Measurements from ENCODE around the gene MARVELD1.

MARVELD1 gene

DNA sequence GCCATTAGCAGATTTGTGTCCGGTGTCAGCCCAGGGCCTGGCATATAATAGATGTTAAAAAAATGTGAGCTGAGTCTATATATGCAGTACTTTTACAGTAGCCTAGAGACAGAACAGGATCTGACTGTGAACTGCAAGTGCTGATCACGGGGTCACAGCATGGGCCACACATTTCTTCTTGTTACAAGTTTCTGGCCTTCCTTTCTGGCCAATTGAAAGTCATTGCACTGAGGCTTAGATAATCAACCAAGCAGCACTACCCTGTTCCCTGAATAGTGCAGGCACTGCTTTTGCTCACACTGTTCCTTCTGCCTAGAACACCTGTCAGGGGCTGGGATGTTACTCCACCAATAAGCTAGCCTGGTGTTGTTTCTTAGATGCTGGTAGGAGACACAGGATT, 5.4 kb upstream of the MARVELD1 start:
- H3K27me3 Mint-ChIP-seq (ENCODE audit: low read depth, poor library complexity) = peaks cover 17% of the 10 kb centered on the region

DNA sequence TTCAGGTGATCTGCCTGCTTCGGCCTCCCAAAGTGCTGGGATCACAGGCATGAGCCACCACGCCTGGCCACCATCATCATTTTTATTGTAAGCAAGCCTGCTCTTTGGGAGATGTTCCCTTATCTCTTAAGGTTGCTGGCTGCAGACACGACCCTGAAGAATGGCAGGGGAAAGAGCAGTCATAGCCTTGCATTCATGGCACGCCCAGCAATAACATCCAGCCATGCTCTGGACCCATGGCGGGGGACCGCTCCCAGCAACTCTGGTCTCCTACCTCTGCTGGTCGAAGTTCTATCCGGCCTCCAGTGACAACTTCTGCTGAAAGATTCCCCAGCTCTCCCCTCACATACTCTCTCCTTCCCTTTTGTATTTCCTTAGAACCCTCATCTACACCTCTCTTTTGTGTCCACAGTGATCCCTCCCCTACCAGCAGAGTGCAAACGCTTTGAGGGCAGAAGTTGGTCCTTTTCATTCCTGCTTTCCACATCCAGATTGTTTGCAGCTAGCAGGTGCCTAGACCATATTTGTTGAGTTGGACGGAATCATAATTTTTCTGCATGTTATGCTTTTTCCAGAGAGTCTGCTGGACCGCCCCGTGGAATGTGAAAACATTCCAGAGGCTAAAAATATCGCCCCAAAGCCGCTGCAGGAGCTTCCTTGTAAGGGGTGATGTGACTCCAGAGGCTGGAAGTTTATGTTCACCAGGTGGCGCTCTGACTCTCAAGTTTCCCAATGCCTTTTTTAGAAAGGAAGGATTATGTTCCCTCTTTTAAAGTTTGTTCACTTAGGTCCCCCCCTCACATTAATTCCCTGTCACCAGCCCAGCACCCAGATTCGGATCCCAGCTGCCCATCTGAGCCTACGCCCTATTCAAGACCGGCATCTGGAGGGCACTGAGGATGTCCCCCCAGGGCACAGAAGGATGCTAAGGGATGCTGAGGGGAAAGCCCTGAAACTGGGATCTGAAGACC, 4.3 kb upstream of the MARVELD1 start:
- no peak overlapping the region for H3K27ac Mint-ChIP-seq
- peaks cover 22% of the 10 kb centered on the region for H3K4me1 Mint-ChIP-seq
- TF ChIP-seq, protein P1, sequence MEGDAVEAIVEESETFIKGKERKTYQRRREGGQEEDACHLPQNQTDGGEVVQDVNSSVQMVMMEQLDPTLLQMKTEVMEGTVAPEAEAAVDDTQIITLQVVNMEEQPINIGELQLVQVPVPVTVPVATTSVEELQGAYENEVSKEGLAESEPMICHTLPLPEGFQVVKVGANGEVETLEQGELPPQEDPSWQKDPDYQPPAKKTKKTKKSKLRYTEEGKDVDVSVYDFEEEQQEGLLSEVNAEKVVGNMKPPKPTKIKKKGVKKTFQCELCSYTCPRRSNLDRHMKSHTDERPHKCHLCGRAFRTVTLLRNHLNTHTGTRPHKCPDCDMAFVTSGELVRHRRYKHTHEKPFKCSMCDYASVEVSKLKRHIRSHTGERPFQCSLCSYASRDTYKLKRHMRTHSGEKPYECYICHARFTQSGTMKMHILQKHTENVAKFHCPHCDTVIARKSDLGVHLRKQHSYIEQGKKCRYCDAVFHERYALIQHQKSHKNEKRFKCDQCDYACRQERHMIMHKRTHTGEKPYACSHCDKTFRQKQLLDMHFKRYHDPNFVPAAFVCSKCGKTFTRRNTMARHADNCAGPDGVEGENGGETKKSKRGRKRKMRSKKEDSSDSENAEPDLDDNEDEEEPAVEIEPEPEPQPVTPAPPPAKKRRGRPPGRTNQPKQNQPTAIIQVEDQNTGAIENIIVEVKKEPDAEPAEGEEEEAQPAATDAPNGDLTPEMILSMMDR (IDR thresholded peaks at IDR 0.05) = peak; percentile 52
- peak; percentile 57 for DNase-seq
- H3K36me3 Mint-ChIP-seq (ENCODE audit: low read depth) = no peaks in the 10 kb centered on the region
- peaks cover 15% of the 10 kb centered on the region for H3K27me3 Mint-ChIP-seq (ENCODE audit: low read depth, poor library complexity)
- H3K9me3 Mint-ChIP-seq = no peaks in the 10 kb centered on the region
- no peak overlapping the region for H3K4me3 Mint-ChIP-seq

More for the DNA sequence above, 5.4 kb upstream of the MARVELD1 start:
- H3K4me1 Mint-ChIP-seq = peaks cover 27% of the 10 kb centered on the region
- no peak overlapping the region for H3K27ac Mint-ChIP-seq
- DNase-seq = no peak
- H3K9me3 Mint-ChIP-seq = no peaks in the 10 kb centered on the region
- no peaks in the 10 kb centered on the region for H3K36me3 Mint-ChIP-seq (ENCODE audit: low read depth)
- TF ChIP-seq, protein P1 (IDR thresholded peaks at IDR 0.05) = no peak
- H3K4me3 Mint-ChIP-seq = no peak overlapping the region

DNA sequence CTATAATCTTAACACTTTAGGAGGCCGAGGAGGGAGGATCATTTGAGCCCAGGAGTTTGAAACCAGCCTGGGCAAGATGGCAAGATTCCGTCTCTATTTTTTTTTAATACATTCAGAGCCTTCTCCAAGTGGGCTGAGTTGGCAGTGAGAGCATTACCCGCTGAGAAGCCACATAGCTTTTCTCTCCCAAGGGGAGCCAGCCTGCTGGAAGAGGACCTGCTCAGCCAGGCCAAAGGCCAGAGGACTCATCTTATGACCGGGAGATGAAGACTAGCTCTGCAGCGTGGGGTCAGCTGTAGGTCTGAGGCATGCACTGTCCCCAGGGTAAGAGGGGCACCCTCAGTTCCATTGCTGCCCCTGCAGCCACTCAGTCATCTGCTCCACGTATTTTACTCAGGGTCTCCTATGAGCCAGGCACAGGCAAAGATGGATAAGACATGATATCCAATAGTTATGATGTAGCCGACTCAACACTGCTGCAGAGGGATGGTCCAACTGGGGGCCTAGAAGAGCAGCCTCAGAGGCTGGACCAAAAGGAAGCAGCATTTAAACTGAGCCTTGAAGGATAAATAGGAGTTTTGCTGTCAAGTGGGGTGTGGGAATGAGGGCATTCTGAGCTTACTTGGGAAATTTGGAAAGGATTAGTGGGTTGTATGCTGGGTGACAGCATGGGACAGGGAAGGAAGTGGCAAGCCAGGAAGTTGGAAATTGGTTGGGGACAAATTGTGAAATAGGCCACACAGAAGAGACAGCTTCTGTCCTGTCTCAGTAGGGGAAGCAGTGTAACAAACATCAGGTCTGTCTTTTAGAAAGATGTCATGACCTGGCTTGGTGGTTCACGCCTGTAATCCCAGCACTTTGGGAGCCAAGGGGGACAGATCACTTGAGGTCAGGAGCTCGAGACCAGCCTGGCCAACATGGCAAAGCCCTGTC, 1.6 kb upstream of the MARVELD1 start:
- no peaks in the 10 kb centered on the region for H3K9me3 Mint-ChIP-seq
- peak overlapping the region; percentile 83 for H3K4me3 Mint-ChIP-seq
- H3K36me3 Mint-ChIP-seq (ENCODE audit: low read depth) = peaks cover 5% of the 10 kb centered on the region
- peaks cover 19% of the 10 kb centered on the region for H3K27me3 Mint-ChIP-seq (ENCODE audit: low read depth, poor library complexity)
- TF ChIP-seq, protein P1 (IDR thresholded peaks at IDR 0.05) = no peak
- peaks cover 42% of the 10 kb centered on the region for H3K4me1 Mint-ChIP-seq
- H3K27ac Mint-ChIP-seq = no peak overlapping the region
- DNase-seq = no peak

DNA sequence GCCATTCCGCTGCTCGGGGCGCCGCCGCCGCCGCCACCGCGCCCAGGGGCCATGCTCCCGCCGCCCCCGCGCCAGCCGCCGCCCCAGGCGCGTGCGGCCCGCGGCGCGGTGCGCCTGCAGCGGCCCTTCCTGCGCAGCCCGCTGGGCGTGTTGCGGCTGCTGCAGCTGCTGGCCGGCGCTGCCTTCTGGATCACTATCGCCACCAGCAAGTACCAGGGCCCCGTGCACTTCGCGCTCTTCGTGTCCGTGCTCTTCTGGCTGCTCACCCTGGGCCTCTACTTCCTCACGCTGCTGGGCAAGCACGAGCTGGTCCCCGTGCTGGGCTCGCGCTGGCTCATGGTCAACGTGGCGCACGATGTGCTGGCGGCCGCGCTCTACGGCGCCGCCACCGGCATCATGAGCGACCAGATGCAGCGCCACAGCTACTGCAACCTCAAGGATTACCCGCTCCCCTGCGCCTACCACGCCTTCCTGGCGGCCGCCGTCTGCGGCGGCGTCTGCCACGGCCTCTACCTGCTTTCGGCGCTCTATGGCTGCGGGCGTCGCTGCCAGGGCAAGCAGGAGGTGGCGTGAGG, 383 bp downstream of the MARVELD1 start:
- Mint-ChIP-seq H3K4me3 (peak overlapping the region; percentile 97), H3K4me1 (peaks cover 59% of the 10 kb centered on the region), H3K27me3 (ENCODE audit: low read depth, poor library complexity) (peaks cover 15% of the 10 kb centered on the region), H3K36me3 (ENCODE audit: low read depth) (peaks cover 24% of the 10 kb centered on the region), H3K9me3 (no peaks in the 10 kb centered on the region), H3K27ac (peak overlapping the region; percentile 98)
- DNase-seq = peak; percentile 67
- TF ChIP-seq, protein P1 (IDR thresholded peaks at IDR 0.05) = no peak

DNA sequence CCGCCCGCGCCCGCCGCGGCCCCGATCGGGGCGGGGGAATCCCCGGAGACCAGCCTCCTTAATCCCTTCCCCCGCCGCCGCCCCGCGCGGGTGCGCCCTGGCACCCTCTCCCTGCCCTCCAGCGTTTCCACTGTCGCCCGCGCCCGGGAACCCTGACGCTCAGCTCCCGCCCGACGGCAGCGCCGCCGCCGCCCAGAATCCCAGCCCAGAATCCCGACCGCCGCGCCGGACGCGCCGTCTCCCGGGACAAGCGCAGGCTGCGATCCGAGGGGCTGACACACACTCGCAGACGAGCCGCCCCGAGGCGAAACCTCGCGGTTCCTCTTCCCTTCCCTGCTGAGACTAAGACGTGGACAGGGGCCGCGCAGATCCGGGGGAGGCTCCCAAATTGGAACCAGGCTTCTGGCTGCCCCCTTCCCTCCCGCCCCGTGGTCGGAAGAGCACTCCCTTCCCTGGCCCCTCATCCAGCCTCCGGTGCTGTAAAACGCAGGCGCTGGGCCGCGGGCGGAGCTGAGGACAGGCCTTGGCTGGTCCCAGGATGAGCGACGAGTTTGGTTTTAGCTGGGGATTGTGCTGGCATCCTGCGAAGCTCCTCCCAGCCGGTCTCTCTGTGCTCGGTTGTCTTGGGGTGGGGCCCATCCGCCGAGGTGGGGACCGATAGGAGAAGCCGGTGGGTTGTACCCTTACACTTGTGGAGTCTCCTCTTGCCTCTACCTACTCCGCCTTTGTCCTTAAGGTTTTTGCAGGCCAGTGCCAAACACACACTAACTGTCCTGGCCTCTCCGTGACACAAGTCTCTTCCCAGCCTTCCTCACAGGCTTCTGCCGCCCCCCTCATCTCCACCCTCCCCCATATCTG, 1.1 kb downstream of the MARVELD1 start:
- H3K4me3 Mint-ChIP-seq = peak overlapping the region; percentile 97
- TF ChIP-seq, protein P1 (IDR thresholded peaks at IDR 0.05) = no peak
- no peaks in the 10 kb centered on the region for H3K9me3 Mint-ChIP-seq
- peak; percentile 69 for DNase-seq
- H3K27me3 Mint-ChIP-seq (ENCODE audit: low read depth, poor library complexity) = peaks cover 15% of the 10 kb centered on the region
- peaks cover 29% of the 10 kb centered on the region for H3K36me3 Mint-ChIP-seq (ENCODE audit: low read depth)
- H3K4me1 Mint-ChIP-seq = peaks cover 61% of the 10 kb centered on the region
- H3K27ac Mint-ChIP-seq = peak overlapping the region; percentile 66

Measured in nephron progenitor cell (in vitro differentiated cells).